H9 (cell line): ENCODE data around the gene DDX19B. TPM values are rescaled to one million over a fixed set of nuclear protein-coding genes. Genes with fewer than 3 reads are reported as not detected.

Source experiments
- DNase-seq: peaks from one replicate; pipeline ENCODE4 v3.0.0-alpha.2; 2017
- H2AFZ ChIP-seq: one replicate; pipeline ENCODE4 v1.6.1; 2013; ENCODE audit warnings: mild to moderate bottlenecking, low read length, control low read depth, moderate library complexity
- H2AK5ac ChIP-seq: 2 replicates; pipeline ENCODE4 v1.6.1; 2013; ENCODE audit warnings: low read length, control low read depth, mixed read lengths; ENCODE audit not compliant: insufficient read length
- H2BK120ac ChIP-seq: one replicate; pipeline ENCODE4 v1.6.1; 2013; ENCODE audit warnings: low read depth, mild to moderate bottlenecking, low read length, control low read depth, inconsistent platforms; ENCODE audit not compliant: poor library complexity, severe bottlenecking
- H2BK12ac ChIP-seq: 2 replicates; pipeline ENCODE4 v1.6.1; 2013; ENCODE audit warnings: low read length, control low read depth, mixed read lengths, low read depth; ENCODE audit not compliant: insufficient read length
- H2BK15ac ChIP-seq: 2 replicates; pipeline ENCODE4 v1.6.1; 2013; ENCODE audit warnings: low read depth, low read length, control low read depth
- H2BK20ac ChIP-seq: one replicate; pipeline ENCODE4 v1.6.1; 2013; ENCODE audit warnings: low read depth, mild to moderate bottlenecking, low read length, control low read depth, inconsistent platforms; ENCODE audit not compliant: poor library complexity, severe bottlenecking
- H2BK5ac ChIP-seq: 2 replicates; pipeline ENCODE4 v1.6.1; 2013; ENCODE audit warnings: low read length, control low read depth, mixed read lengths; ENCODE audit not compliant: insufficient read length
- H3K14ac ChIP-seq: 2 replicates; pipeline ENCODE4 v1.6.1; 2013; ENCODE audit warnings: low read length, control low read depth; ENCODE audit not compliant: insufficient read depth
- H3K18ac ChIP-seq: 2 replicates; pipeline ENCODE4 v1.6.1; 2013; ENCODE audit warnings: low read depth, mild to moderate bottlenecking, mixed read lengths, low read length, control low read depth; ENCODE audit not compliant: insufficient read length
- H3K23ac ChIP-seq: 2 replicates; pipeline ENCODE4 v1.6.1; 2013; ENCODE audit warnings: low read length, control low read depth, mixed read lengths, low read depth; ENCODE audit not compliant: insufficient read length
- H3K23me2 ChIP-seq: 2 replicates; pipeline ENCODE4 v1.6.1; 2013; ENCODE audit warnings: low read depth, mild to moderate bottlenecking, mixed read lengths, low read length, control low read depth; ENCODE audit not compliant: insufficient read length, poor library complexity, severe bottlenecking
- H3K27ac ChIP-seq: 2 replicates; pipeline ENCODE4 v1.5.1; 2013; ENCODE audit warnings: low read length, control low read depth, mixed read lengths, low read depth; ENCODE audit not compliant: insufficient read length
- H3K27me3 ChIP-seq: 2 replicates; pipeline ENCODE4 v1.6.1; 2013; ENCODE audit warnings: low read length, control low read depth, inconsistent platforms; ENCODE audit not compliant: insufficient read depth
- H3K4ac ChIP-seq: 2 replicates; pipeline ENCODE4 v1.6.1; 2013; ENCODE audit warnings: low read depth, mild to moderate bottlenecking, control low read depth, inconsistent platforms, low read length, moderate library complexity
- H3K4me1 ChIP-seq: 2 replicates; pipeline ENCODE4 v1.6.1; 2013; ENCODE audit warnings: low read length, control low read depth, inconsistent platforms; ENCODE audit not compliant: insufficient read depth
- H3K4me2 ChIP-seq: 2 replicates; pipeline ENCODE4 v1.6.1; 2013; ENCODE audit warnings: low read length, control low read depth, mixed read lengths; ENCODE audit not compliant: insufficient read length, insufficient read depth
- H3K56ac ChIP-seq: 2 replicates; pipeline ENCODE4 v1.6.1; 2013; ENCODE audit warnings: low read depth, mild to moderate bottlenecking, mixed read lengths, low read length, control low read depth; ENCODE audit not compliant: insufficient read length
- H3K79me1 ChIP-seq: 2 replicates; pipeline ENCODE4 v1.6.1; 2013; ENCODE audit warnings: low read depth, mild to moderate bottlenecking, moderate library complexity, low read length, control low read depth, inconsistent platforms; ENCODE audit not compliant: insufficient read depth, poor library complexity, severe bottlenecking
- H3K79me2 ChIP-seq: 2 replicates; pipeline ENCODE4 v1.6.1; 2013; ENCODE audit warnings: low read length, control low read depth, inconsistent platforms; ENCODE audit not compliant: insufficient read depth
- H3K9ac ChIP-seq: 2 replicates; pipeline ENCODE4 v1.6.1; 2013; ENCODE audit warnings: low read length, control low read depth, mixed read lengths; ENCODE audit not compliant: insufficient read length; ENCODE audit errors: extremely low read depth
- H3K9me3 ChIP-seq: one replicate; pipeline ENCODE4 v1.6.1; 2013; ENCODE audit warnings: low read depth, low read length, inconsistent platforms; ENCODE audit not compliant: control insufficient read depth
- H3T11ph ChIP-seq: one replicate; pipeline ENCODE4 v1.6.1; 2013; ENCODE audit warnings: mild to moderate bottlenecking, low read length, control low read depth, inconsistent platforms
- H4K20me1 ChIP-seq: one replicate; pipeline ENCODE4 v1.6.1; 2013; ENCODE audit not compliant: control insufficient read depth, insufficient read length, insufficient read depth
- H4K5ac ChIP-seq: 2 replicates; pipeline ENCODE4 v1.6.1; 2013; ENCODE audit warnings: low read depth, mild to moderate bottlenecking, mixed read lengths, low read length, control low read depth; ENCODE audit not compliant: insufficient read length
- H4K8ac ChIP-seq: replicated peaks from 2 replicates; pipeline ENCODE4 v1.6.1; 2013; ENCODE audit warnings: low read length, control low read depth, mixed read lengths, low read depth; ENCODE audit not compliant: insufficient read length
- H4K91ac ChIP-seq: 2 replicates; pipeline ENCODE4 v1.6.1; 2013; ENCODE audit warnings: low read depth, mild to moderate bottlenecking, moderate library complexity, mixed read lengths, low read length, control low read depth; ENCODE audit not compliant: insufficient read length
- H3K27ac Mint-ChIP-seq, 3 experiments: 2 replicates in 2 of 3; 3 replicates in 1 of 3; pipeline ENCODE4 v1.8.0; 2020 to 2021; ENCODE audit warnings: mixed read lengths in 3 of 3, mild to moderate bottlenecking in 1 of 3, moderate library complexity in 1 of 3
- H3K27me3 Mint-ChIP-seq: 2 replicates; pipeline ENCODE4 v1.8.0; 2021; ENCODE audit warnings: low read depth, mild to moderate bottlenecking, moderate library complexity, mixed read lengths
- H3K36me3 Mint-ChIP-seq, 3 experiments: 2 replicates in 2 of 3; 3 replicates in 1 of 3; pipeline ENCODE4 v1.8.0; 2020 to 2021; ENCODE audit warnings: low read depth in 3 of 3, mixed read lengths in 3 of 3; ENCODE audit not compliant: insufficient read depth in 1 of 3
- H3K4me1 Mint-ChIP-seq, 2 experiments: 2 replicates each; pipeline ENCODE4 v1.8.0; 2020; ENCODE audit warnings: mixed read lengths in 2 of 2
- H3K4me3 Mint-ChIP-seq, 2 experiments: 2 replicates in 1 of 2; 3 replicates in 1 of 2; pipeline ENCODE4 v1.8.0; 2020 to 2021; ENCODE audit warnings: mild to moderate bottlenecking in 2 of 2, mixed read lengths in 2 of 2, moderate library complexity in 1 of 2
- H3K9me3 Mint-ChIP-seq, 2 experiments: 2 replicates in 1 of 2; 3 replicates in 1 of 2; pipeline ENCODE4 v1.8.0; 2020; ENCODE audit warnings: mild to moderate bottlenecking in 2 of 2, mixed read lengths in 2 of 2, moderate library complexity in 1 of 2
- CTCF ChIP-seq: fragments of 200-600 bp; sonication (generic); conservative IDR thresholded peaks from 3 replicates; pipeline ENCODE4 v1.8.0; 2021; ENCODE audit warnings: antibody characterized with exemption, mild to moderate bottlenecking
- WGBS: extraction: QIAGEN DNeasy Blood & Tissue Kit; methylation state at CpG from one replicate; pipeline ENCODE4 v1.1.7; 2013; ENCODE audit warnings: missing lambda C conversion rate, low lambda C conversion rate, mixed read lengths; ENCODE audit not compliant: insufficient read length; ENCODE audit errors: extremely low coverage; 5-methylcytosine and 5-hydroxymethylcytosine counted together
- total RNA-seq: library from RNA; stranded (reverse); gene quantifications from 2 replicates; pipeline ENCODE4 v1.2.1, GENCODE V29; 2021

Gene DDX19B
- total RNA-seq, 1 experiment from 2014 or later = 47.3 TPM

DNA sequence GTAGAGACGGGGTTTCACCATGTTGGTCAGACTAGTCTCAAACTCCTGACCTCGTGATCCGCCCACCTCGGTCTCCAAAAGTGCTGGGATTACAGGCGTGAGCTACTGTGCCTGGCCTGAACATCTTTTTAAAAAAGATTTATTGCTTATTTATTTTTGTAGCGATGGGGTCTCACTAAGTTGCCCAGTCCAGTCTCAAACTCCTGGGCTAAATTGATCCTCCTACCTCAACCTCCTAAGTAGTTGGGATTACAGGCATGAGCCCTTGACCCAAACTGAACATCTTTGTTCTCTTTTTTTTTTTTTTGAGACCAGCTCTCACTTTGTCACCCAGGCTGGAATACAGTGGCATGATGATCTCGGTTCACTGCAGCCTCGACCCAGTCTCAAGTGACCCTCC lies 75.2 kb downstream of the DDX19B start:
- H2AK5ac ChIP-seq = no peak overlapping the region
- no peak overlapping the region for H3K23ac ChIP-seq
- H4K20me1 ChIP-seq = no peaks in the 10 kb centered on the region
- H4K5ac ChIP-seq = no peak overlapping the region
- H4K8ac ChIP-seq = no peak overlapping the region
- H3K4me2 ChIP-seq = no peak overlapping the region
- no peak overlapping the region for H3K18ac ChIP-seq
- Mint-ChIP-seq H3K27me3 (no peaks in the 10 kb centered on the region; the same call in 1 of the 2 replicates), H3K27ac (peak overlapping the region in 2 of 3 experiments; percentile 51 to 70; a peak in 1 of 7 replicates), H3K4me1 (peaks cover 0 to 3% of the 10 kb centered on the region in 2 experiments; a peak in 2 of 4 replicates), H3K4me3 (peak overlapping the region in 1 of 2 experiments; percentile 20; a peak in 1 of 5 replicates), H3K36me3 (peaks cover 33 to 77% (median 57%) of the 10 kb centered on the region in 3 experiments; a peak in 6 of 7 replicates), H3K9me3 (no peaks in the 10 kb centered on the region)
- no peak overlapping the region for H2BK15ac ChIP-seq
- no peak overlapping the region for H2BK20ac ChIP-seq
- no peak overlapping the region for H2AFZ ChIP-seq
- no peak overlapping the region for H3K9ac ChIP-seq
- no peaks in the 10 kb centered on the region for H3K79me1 ChIP-seq
- no peak overlapping the region for H4K91ac ChIP-seq
- no peak overlapping the region for H2BK5ac ChIP-seq
- no peak overlapping the region for H2BK12ac ChIP-seq
- H3K4ac ChIP-seq = no peak overlapping the region
- H3K56ac ChIP-seq = no peak overlapping the region
- WGBS = no CpG with 5 or more reads among the region's 8 CpGs
- H3K27ac ChIP-seq = no peak overlapping the region
- no peaks in the 10 kb centered on the region for H3K9me3 ChIP-seq
- no peaks in the 10 kb centered on the region for H3K23me2 ChIP-seq
- H2BK120ac ChIP-seq = no peak overlapping the region
- DNase-seq = no peak
- H3K79me2 ChIP-seq = no peaks in the 10 kb centered on the region
- H3K27me3 ChIP-seq = no peaks in the 10 kb centered on the region
- no peaks in the 10 kb centered on the region; the same call in 1 of the 2 replicates for H3K4me1 ChIP-seq
- no peak overlapping the region for H3K14ac ChIP-seq
- no peak for TF ChIP-seq CTCF
- H3T11ph ChIP-seq = no peak overlapping the region
